ENCODE data around the gene FAM47E.
"Not testable (repeated sequence)": the region's sequence is repeated elsewhere in the genome, so short reads cannot be mapped to it uniquely, and the experiment has no call there.

Gene FAM47E

DNA sequence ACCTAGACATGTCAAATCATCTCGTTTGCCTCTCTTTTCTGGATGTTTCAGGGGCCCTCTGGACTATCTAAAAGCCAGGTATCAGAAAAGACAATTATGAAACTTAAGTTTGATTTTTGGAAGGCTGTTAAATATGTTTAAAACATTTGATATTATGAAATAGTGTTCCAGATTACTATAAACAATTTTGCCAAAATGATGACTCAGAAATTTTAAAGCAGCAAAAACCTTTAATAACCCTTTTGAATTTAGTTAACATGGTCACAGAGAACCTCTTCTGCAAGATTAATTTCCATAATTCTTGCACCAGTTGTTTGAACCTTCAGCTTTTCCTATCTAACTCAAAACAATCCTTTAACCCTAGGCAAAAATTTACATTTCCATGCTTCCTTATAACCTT lies 18.8 kb upstream of the FAM47E start:
- DNase-seq: no peak

DNA sequence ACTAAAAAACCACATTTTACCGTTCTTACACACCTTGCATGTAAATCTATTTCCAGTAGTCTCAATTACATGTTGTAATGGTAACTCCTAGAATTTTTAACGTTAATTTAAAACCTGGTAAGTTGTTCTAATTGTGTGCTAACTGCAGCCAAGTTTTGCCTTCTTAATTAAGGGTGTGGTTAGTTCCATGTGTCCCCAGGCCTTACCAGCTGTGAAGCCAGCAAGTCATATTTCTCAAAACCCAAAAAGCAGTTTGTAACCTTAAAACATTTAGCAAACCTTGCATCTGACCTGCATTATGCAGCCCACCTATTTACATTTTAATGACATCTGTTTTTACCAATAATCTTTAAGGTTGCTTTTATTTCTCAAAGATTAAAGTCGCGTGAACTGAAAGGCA lies 18.4 kb upstream of the FAM47E start:
- DNase-seq: no peak

DNA sequence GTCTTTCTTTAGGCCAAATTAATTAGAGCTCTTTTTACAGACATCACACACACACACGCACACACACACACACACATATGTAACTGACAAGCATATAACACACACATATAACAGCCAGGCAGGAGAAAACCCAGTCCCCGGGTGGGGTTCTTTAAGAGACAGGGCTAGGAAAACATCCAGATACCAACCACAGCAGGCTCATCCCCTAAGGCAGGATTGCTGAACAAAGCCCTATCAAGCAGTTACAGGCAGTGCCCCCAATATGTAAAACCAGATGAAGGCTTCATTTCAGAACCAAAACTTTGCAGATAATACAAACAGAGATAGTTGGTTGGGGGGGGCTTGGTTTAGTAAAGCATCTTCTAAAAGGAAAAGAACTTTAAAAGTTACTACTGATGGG lies 18.0 kb upstream of the FAM47E start:
- DNase-seq: no peak

DNA sequence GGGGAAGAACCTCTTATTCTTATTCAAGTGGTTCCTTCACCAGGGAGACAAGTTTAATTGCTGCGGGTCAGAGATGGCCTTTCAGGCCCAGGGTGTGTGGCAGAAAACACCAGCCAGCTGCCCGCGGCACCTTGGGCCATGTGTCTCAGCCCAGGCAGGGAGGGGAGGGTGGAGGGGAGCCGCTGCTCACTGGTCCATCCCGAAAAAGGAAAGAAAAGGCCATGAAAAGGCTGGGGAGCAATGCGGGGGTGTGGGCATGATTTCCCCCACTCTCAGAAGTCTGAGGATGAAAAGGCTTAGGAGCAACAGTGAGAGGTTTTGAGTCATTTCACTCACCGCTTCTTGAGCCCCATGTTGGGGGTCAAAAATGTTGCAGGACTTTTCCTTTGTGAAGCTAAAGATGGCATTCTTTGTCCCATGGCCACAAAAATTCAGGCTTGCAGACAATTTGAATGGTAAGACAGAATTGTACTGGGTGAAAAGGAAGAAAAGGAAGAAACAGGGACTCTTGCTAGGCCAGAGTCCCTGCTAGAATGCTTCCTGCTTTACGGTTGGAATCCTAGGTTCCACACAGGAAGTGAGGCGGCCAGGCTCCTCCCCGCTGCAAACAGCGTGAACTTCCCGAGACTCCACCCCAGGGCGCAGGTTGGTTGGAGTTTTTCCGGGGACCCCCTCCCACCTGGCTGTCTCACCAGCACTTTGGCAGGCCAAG lies 17.4 kb upstream of the FAM47E start:
- DNase-seq: no peak

DNA sequence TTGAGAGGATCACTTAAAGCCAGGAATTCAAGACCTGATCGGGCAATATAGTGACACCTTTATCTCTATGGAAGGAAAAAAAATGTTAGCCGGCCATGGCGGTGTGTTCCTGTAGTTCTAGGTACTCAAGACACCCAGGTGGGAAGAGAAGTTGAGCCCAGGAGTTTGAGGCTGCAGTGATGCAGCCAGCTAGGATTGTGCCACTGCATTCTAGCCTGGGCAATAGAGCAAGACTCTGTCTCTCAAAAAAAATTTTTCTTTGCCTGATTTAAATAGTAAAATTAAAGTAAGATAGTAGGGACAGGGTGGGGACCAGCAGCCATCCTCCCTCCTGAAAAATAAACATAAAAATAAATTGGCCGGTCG lies 16.9 kb upstream of the FAM47E start:
- no peak for DNase-seq

DNA sequence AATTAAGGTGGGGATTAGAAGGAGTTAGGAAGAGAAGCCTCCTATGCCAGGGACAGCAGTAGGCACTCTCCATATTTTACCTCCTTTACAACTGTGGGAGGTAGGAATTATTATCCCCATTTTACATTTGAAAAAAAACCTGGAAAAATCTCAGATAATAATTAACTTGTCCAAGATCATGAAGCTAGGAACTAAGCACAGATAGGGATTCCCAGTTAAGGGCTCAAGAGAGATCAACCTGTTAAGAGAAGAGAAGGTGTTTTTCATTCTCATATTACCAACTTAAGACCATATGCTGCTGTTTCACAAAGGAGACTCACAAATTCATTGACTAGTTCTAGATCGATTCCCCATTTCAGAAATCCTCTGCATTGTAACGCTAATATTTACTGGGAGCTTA lies 16.1 kb upstream of the FAM47E start:
- DNase-seq: no peak

DNA sequence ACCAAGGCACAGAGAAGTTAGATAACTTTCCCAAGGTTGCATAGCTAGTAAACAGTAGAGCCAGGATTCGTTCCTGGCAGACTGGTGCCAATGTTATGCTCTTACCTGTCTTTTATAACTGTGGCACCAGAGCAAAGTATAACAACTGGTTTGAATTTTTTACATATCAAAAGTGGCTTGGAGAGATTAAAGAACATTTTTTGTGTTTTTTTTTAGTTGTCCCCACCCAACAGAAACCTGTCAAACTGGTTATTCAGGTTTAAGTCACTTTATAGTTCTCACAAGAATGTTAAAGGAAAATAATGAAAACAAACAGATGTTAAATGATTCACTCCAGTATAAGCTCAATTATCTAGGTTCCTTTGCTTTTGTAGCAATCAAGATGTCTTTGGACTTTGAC lies 15.6 kb upstream of the FAM47E start:
- no peak for DNase-seq

DNA sequence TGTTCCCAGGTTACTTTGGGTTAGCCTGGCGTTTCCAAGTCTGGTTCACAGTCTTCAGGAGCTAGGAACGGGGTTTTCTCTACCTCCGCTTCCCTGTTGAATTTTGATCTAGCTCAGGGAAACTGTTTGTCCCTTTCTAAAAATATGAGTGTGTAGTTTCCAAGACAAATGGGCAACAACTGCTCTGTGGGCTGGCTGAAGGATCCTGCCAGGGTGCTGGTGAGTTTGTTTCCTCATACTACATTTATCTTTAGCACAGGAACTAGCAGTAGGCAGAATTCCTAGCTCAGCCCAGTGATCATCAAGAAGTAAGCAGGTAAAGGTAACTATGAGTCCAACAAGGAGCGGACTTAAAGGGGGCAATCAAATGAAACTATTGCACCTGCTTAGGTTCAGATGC lies 13.3 kb upstream of the FAM47E start:
- no peak for DNase-seq

DNA sequence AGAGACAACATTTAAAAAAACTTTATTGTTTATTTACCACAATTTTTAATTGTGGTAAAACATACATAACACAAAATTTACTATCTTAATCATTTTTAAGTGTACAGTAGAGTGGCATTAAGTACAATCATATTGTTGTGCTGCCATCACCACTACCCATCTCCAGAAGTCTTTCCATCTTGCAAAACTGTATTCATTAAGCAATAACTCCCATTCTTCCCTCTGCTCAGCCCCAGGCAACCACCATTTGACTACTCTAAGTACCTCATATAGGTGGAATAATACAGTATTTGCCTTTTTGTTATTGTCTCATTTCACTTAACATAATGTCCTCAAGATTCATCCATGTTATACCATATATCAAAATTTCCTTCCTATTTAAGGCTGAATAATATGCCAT lies 12.8 kb upstream of the FAM47E start:
- DNase-seq: no peak

DNA sequence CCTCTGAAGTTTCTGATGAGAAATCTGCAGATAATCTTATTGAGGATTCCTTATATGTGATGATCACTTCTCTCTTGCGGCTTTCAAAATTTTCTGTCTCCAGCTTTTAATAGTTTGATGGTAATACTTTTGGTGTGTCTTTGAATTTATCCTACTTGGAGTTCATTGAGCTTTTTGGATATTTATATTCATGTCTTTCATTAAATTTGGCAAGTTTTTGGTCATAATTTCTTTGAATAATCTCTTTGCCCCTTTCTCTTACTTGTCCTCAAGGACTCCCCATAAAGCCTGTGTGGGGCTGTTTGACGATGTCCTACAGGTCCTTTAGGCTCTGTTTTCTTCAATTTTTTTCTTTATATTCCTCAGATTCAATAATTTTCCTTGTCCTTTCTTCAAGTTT lies 11.3 kb upstream of the FAM47E start:
- no peak for DNase-seq

DNA sequence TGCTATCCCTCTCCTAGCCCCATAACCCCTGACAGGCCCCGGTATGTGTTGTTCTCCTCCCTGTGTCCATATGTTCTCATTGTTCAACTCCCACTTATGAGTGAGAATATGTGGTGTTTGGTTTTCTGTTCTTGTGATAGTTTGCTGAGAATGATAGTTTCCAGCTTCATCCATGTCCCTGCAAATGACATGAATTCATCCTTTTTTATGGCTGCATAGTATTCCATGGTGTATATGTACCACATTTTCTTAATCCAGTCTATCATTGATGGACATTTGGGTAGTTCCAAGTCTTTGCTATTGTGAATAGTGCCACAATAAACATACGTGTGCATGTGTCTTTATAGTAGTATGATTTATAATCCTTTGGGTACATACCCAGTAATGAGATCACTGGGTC lies 7.6 kb upstream of the FAM47E start:
- DNase-seq: not testable (repeated sequence)

DNA sequence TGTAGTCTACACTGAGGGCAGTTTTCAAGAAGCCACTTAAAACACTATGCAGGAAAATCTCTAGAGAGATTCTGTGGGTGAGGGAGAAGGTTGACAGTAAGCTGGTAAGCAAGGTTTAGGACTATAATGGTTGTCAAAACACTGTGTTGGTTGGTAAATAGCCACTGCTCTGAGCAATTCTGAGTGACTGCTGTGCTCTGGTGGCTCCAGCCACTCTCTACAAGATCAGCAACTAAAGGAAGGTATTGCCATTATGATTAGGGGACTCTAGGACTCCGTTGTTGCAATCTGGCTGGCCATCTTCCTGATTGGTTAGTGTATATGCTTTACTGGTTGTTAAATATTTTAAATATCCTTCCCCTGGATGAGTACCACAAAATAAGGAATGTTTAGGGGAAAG lies 5.5 kb upstream of the FAM47E start:
- DNase-seq: no peak

DNA sequence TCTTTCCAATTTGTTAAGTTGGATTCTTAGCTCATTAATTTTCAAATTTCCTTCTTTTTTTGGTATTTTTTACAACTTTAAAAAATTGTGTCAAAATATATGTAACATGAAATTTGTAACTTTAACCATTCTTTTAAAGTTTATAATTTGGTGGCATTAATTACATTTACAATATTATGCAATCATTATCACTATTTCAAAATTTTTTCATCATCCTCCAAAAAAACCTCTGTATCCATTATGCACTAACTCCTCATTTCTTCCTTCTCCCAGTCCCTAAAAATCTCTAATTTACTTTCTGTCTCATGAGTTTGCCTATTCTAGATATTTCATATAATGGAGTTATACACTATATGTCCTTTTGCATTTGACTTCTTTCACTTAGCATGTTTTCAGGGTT lies 4.7 kb upstream of the FAM47E start:
- DNase-seq: no peak

DNA sequence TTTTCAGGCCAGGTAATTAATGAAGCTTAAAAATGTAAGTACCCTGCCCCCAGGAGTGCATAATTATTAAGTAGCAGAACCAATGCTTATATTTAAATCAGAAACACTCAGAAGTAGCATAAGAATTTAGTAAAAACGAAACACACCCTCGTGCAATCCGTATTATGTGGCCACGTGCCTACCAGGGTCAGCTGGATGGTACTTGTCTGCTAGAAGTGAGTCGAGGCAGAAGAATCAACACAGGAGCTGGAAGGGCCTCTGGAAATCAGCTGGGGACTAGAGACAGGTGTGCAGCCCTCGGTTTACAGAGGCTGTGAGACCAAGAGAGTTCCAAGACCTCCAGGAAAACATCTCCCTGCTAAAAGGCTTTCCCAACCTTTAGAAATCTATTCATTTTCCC lies 559 bp upstream of the FAM47E start:
- no peak for DNase-seq

DNA sequence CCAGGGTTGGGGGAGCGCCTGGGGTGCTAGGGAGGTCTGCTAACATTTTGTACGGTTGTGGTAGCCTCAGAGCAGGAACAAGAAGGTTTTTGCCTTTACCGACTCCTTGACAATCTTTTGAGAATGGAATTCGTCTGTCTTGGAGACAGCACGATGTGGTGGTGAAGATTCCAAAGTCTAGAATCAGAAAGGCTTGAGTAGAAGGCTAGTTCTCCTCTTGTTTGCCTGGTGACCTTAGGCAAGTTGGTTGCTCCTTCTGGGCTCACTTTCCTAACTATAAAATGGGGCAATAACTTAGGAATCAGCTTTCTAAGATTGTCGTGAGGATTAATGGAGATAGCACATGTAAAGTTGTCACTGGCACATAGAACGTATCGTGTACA lies 741 bp downstream of the FAM47E start:
- no peak for DNase-seq

DNA sequence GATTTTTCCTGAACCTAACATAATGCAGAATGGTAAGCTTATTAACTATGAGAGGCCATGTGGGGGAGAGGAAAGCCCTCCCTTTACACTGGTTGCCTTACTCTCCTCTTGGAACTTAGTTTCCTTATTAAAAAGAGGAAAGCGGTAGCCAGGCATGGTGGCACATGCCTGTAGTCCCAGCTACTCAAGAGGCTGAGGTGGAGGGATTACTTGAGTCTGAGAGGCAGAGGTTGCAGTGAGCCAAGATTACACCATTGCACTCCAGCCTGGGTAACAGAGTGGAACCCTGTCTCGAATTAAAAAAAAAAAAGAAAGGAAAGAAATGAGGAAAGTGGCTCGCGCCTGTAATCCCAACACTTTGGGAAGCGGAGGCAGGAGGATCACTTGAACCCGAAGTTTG lies 2.0 kb downstream of the FAM47E start:
- DNase-seq: no peak

DNA sequence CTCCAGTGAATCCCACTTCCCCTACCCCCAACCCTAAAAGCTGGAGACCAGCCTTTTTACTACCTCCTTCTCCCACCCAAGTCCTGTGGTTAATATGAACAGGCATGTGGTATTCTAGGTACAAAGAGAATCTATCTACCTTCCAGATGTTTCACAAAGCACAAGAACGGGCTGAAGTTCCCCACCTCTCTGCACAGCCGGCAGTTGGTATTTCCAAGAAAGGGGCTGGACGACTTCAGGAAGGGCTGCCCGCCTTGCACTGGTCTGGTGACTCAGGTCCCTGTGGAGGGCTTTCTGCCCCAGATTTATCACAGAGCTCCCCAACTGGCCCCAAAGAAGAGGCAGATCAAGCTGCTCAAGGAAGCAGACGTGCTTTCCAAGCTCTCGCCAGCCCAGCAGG lies 4.5 kb downstream of the FAM47E start:
- no peak for DNase-seq

DNA sequence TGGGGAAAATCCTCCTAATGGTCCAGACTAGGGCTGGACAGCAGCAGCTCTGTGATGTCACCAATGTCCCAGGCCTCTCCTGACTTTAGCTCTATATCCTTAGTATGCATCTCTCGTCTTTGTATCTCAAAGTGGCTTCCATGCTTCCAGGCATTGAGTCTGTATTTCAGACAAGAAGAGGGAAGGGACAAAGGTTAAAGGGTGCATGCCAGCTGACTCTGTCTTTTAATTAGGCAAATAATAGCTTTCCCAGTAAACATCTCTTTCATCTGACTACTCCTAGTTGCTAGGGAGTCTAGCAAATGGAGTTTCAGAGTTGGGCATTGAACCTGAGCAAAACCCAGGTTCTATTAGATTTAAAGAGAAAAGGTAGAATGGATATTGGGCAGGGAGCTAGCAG lies 5.4 kb downstream of the FAM47E start:
- no peak for DNase-seq

DNA sequence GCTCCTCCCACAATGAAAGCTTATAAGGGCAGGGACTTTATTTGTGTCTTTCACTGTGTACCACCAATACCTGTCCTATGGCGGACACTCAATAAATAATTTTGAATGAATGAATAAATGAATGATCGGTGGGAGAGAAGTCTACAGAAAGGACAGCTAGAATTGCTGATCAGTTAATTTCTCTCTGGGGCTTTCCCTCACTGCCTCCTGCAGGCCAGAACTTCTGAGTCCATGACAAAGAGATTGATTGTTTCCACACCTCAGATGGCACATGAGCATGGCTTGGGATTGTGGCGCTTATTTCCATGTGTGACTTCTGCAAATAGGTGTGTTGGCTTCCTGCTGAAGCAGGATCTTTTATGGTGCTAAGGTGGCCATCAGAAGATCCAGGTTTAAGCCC lies 6.3 kb downstream of the FAM47E start:
- DNase-seq: no peak

DNA sequence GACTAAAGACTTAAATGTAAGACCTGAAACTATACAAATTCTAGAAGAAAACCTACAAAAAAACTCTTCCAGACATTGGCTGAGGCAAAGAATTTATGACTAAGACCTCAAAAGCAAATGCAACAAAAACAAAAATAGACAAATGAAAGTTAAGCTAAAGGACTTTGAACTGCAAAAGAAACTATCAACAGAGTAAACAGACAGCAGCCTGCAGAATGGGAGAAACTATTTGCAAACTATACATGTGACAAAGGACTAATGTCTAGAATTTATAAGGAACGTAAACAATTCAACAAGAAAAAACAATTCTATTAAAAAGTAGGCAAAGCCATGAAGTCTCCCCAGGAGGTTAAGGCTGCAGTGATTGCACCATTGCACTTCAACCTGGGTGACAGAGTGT lies 9.1 kb downstream of the FAM47E start:
- DNase-seq: no peak

DNA sequence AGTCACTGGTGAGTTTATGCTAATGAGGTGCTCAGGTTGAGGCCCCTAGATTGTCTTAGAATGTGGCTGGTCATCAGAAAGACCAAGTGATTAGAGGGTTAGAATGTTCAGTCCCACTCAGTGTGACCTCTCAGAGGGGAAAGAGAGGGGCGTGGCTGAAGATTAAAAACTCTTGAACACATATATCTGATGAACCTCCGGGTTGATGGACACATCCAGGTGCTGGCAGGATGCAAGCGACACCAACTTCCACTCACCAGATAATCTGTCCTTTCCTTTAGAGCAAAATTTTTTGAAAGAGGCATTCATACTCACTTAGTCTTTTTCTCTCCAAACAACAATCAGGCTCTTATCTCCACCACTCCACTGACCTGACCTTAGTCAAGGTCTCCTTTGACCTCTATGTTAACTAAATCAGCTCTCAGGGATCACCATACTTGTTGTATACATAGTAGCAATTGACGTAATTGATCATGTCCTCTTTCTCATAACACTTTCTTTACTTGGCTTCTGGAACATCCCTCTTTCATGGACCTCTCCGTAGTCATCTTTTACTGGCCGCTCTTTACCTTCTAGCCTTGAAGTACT lies 14.2 kb downstream of the FAM47E start:
- DNase-seq: no peak

DNA sequence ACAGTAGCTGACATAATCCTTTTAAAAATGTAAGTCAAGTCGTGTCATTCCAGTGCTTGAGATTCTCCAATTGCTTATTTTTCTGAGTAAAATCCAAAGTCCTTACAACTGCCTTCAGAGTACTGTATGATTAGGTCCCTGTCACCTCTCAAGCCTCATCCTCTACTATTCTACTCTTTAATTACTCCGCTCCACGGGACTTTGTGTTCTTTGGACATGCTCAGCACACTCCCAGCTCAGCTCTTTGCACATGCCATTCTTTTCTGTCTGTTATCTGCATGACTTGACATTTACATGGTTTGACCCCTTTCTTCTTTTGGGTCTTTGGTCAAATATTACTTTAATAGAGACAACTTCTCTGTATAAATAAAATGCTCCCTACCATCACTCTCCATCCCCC lies 15.1 kb downstream of the FAM47E start:
- no peak for DNase-seq

DNA sequence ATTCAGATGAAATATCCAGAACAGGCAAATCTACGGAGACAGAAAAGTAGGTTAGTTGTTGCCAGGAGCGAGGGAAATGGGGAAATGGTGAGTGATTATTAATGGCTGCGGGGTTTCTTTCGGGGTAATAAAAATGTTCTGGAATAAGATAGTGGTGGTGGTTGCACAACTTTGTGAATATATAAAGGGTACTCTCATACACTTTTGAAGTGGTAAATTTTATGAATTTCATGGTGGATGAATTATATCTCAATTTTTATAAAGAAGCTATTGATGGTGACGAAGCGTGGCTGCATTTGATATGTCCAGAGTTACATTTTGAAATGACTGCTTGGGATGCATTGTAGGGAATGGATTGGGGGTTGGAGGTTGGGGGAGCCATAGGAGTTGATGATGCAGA lies 16.3 kb downstream of the FAM47E start:
- DNase-seq: no peak

DNA sequence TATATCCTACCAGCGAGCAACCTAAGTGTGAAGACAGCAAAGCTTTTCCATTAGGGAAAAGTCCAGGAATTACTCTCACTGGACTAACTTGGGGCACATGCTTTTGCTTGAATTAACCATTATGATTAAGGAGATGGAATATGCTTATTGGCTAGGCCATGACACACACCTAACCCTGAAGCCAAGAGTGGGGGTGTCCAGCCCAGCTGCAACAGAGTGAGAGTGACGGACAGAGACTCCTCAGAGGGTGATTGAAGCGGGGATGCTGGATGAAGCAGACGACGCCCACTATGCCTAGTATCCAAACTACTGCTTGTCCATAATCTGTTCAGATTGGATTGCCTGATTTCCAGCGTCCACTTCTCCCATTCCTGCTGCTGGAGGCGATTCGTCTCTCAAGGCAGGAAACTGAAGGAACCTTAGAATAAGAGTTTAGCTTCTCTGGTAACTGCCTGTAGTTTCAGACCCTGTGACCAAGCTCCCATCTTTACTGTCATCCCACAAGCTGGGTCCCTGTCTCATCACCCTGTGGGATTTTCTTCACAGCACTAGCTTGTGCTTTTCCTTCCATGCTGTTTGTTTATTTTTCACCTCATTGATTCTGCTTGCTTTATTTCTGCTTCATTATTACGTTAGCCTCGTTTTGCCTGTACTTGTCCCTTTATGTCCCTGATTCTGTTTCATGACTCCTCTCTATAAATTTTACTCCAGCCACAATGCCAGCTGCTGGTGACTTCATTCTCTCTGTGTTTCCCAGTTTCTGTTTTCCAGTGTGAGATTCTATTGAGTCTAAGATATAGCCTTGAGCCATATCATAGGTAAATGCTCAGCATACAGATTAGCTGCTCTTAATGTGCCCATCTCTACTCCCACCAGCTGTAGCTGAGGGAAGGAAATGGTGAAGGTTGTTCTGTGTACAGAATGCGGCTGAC lies 19.0 kb downstream of the FAM47E start:
- DNase-seq: no peak

All from activated CD4-positive, alpha-beta T cell treated with anti-CD3 and anti-CD28 coated beads for 1 hour (primary cell).